CD4-positive, alpha-beta T cell treated with Interleukin-1 beta for 1 hour (primary cell): ENCODE results near the gene CDKAL1.
"Not testable (repeated sequence)": the region's sequence is repeated elsewhere in the genome, so short reads cannot be mapped to it uniquely, and the experiment has no call there.

Experiments
- DNase-seq, 2 donors: peaks; one replicate each; pipeline ENCODE4 v3.0.0-alpha.2; 2020 to 2022

Gene CDKAL1

DNA sequence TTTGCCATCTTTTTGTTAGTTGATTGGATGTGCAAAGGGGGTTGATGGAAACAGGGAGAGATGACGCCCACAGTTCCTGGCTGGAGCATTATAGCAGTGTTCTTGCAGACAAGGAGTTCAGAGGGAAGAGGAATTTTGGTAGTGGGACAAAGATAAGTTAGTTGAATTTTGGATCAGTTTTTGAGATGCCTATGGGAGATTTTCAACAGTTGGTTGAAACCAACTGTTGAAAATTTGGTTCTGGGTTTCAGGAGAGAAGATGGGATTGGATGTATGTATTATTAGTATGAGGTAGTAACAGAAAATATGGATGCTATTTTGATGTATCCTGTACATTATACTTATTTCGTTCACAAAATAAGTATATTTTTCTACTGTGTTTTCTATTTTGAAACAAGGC lies 274.2 kb downstream of the CDKAL1 start:
- DNase-seq: no peak

DNA sequence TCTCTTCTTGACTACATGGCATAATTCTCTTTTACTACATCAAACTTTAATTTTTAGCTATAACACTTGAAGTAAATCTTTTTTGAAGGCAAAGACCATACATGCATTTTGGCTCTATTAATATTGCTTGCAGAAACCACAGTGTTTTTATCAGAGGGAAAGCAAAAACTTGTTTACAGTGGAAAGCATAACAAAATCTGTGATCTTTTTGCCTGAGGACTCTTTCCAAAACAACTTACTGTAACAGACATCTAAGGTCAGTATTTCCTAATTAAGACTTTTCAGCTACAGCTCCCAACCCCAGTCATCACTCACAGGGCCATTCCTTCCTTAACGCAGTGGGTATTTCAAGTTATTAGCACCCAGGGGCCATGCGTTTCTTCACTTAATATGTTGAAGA lies 274.7 kb downstream of the CDKAL1 start:
- DNase-seq: no peak

DNA sequence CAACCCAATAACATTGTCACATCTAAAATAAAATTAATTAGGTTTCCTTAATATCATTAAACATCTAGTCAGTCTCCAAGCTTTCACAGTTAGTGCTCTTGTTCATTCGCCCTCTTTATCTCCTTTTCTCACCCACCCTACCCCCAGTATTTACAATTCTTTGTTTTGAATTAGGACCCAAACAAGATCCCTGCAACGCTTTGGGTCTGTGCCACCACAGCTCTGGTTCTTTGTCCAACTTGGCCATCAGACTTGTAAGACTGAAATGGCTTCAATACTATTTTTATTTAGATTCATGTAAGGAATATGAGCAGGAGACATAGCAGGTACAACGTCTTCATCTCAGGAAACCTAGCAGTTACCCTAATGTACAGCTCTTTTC lies 276.5 kb downstream of the CDKAL1 start:
- DNase-seq: no peak

DNA sequence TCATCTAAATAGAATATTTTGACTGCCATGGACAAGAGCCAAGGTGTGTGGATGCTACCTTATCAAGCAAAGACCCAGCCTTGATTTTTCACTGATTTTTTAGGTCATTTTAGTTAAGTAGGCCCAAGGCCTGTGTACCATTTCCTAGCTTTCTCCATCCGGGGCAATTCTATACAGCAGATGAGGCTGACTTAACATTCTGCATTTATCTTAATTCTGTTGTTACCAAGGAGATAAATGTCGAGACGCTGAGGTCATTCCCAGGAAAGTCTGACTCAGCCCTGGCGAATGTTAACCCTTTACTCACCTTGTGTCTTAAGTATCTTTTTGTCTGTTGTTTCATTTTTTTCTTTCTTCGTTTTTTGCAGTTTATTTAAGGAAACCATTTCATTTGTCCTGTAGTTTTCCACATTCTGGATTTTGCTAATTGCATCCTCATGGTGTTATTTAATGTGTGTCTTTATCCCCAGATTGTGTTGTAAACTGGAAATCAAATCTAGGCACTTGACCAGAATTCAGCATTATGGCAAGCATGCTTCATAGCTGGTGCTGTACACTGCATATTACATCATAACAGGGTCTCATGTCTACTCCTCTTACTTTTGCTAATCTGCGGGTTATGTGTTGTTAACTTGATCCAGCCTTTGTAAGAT lies 277.0 kb downstream of the CDKAL1 start:
- DNase-seq: no peak

DNA sequence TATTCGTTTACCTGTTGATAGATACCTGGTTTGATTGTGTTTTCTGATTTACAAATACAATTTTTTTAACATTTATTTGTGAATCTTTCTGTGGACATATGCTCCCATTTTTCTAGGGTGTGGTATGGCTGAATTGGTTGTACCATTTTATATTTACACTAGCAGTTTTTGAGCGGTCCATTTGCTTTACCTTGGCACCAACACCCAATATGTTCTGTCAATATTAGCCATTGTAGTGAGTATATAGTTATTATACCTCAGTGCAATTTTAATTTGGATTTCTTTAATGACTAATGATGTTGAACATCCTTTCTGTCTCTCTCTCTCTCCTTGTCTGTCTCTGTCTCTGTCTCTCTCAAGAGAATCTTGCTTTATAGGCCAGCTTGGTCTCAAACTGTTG lies 278.5 kb downstream of the CDKAL1 start:
- DNase-seq: no peak

DNA sequence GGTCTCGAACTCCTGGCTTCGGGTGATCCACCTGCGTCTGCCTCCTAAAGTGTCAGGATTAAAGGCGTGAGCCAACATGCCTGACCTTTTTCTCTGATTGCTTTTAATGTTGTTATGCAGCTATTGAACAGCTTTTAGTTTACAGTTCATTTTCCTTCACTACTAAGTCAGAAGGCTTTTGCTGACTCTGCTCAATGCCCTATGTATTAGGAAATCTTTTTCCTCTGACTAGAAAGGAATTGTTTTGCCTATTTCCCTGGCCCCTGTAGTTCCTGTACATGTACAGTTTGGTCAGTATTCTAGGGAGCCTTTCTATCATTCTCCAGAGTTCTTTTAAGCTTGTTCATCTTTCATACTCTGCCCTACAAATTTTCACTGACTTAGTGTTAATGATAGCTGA lies 280.2 kb downstream of the CDKAL1 start:
- no peak for DNase-seq

DNA sequence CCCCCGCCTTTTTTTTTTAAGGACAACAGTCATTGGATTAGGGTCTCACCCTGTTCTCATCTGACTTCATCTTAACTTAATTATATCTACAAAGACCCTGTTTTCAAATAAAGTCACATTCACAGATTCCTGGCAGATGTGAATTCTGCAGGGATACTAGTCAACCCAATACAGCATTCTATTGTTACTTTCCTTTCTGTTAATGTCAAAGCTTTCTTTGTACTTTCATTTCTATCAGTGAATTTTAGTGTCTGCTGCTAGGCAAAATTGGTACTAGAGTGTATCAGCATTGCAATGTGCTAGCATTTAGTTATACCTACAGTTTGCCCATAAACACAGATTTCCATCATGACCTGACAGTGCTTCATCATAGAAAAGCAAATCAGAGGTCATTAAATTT lies 281.9 kb downstream of the CDKAL1 start:
- DNase-seq: no peak

DNA sequence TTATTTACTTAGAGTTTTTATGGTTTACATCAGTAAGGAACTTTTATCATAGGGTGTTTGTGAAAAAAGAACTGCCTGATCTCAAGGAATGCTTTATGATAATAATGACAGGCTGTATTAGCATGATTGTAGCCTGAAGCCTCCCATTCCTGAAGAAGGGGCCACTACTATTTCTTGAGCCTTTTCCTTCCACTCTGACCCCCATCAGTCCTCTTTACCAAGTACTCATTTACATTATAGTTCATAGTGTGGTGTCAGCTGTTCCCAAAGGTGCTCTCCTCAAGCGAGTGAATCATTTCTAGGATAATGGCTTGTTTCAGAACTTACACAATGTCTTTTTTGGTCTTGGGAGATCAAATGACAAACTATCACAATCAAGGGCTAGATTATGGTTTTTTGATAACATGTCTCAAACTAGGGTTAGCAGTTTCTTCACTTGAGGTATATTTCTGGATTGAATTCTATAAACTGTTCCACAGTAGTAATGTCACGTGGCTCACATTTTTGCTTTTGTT lies 283.6 kb downstream of the CDKAL1 start:
- no peak for DNase-seq

DNA sequence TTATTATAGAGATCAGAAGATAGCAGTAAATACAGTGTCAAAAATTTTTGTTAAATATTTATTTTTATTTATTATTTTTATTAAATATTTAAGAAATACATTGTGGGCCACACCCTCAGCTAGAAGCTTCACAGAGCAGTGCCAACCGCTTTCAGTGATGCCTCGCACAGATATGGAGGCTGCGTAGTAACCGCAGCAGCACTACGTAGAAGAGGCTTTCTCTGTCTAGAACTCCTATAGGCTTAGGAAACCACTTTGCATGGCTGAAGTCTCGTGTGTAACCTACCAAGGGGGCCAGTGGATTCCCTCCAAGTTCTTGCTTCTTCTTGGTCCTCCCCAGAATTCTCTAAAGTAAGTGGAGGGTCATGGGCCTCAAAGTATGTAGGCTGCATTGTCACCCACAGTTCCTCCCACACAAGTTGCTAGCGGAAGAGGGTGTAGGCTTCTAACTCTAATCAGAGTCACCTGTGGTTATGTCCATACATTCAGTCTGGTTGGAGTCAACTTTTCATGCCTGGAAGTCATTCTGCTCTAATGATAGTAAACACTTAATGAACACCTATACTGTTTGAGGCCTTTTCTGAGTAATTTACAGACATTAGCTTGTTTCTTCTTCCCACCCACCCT lies 285.6 kb downstream of the CDKAL1 start:
- no peak for DNase-seq

DNA sequence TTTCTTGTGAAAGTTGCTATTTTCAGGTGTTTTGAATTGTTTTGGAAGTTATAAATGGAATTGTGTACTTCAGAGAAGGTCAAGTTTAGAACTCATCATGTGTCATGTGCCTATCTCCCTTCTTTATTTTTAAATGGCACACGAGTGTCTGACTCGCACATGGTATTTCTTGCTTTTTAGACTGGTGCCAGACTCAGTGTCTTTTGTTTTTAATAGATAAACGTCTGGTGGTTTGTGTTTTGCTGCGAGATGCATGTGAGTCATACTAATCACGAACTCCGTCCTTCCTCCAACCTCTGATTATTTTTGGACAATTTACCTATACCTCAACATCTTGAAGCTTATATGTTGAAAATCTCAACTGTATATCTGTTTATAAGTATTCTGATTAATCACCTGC lies 292.1 kb downstream of the CDKAL1 start:
- no peak for DNase-seq

DNA sequence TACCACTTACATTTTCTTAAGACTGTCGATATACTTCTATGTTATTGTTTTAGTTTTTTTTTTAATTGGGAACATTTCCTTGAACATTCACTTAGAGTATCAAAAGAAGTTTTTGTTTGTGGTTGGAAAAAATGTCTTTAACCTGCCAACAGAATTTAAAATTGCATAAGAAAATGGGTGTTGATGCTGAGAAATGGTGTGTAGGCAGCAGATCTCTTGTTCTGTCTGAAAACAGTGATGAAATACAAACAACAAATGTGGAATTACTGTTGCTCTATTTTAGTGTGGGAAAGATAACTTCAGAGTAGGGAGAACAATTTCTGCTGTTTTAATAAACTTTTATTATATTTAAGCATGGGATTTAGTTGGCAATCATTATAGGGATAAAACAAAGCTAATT lies 293.5 kb downstream of the CDKAL1 start:
- no peak for DNase-seq

DNA sequence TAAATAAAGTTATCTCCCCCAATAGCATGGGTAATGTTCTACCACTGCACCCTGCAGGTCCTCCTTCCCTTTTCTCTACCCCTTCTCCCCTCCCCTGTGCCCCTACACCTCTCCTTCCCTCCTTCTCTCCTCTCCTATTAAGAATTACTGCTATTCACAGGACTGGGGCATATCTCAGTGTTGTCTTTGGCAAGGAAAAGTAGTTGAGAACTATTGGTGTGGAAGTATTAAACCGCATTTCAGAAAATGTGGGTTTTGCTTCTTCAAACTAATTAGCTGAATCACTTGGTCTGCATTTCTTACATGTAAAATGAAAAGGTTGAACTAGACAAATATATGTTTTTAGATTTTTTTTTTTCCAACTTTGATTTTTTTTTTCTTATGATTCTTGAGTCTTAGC lies 296.3 kb downstream of the CDKAL1 start:
- DNase-seq: no peak

DNA sequence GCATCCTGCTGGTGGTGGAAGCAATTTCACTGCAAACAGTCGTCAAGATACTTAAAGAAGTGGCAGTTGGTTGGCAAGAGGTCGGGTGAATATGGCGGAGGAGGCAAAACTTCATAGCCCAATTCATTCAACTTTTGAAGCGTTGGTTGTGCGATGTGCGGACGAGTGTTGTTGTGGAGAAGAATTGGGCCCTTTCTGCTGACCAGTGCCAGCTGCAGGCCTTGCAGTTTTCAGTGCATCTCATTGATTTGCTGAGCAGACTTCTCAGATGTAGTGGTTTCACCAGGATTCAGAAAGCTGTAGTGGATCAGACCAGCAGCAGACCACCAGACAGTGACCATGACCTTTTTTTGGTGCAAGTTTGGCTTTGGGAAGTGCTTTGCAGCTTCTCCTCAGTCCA lies 297.0 kb downstream of the CDKAL1 start:
- not testable (repeated sequence) for DNase-seq

DNA sequence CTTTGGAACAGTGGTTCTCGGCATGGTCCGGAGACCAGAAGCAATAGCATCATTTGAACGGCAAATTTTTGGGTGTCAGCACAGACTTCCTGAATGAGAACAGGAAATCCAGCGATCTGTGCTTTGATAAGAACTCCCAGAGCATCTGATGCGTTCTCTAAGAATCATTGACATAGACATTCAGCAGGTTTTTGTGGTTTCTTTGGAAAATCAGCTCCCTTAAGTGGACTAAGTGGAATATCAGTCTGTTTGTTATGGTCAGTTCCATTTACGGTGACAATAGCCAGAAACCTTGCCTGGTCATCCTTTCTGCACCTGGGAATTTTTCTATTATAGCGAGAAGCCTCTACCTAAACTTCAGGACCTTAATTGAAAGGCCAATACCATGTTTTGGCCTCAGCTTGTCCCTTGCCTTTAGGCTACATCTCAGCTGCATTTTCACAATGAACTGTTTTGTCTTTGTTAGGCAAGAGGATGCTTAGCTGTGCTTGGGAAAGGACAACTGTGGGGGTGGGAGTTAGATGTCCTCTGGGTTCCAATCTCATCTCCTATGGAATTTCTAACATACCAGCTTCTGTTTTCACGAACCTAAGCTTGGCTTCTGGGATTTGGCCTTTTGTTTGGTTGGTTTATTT lies 299.7 kb downstream of the CDKAL1 start:
- no peak for DNase-seq

DNA sequence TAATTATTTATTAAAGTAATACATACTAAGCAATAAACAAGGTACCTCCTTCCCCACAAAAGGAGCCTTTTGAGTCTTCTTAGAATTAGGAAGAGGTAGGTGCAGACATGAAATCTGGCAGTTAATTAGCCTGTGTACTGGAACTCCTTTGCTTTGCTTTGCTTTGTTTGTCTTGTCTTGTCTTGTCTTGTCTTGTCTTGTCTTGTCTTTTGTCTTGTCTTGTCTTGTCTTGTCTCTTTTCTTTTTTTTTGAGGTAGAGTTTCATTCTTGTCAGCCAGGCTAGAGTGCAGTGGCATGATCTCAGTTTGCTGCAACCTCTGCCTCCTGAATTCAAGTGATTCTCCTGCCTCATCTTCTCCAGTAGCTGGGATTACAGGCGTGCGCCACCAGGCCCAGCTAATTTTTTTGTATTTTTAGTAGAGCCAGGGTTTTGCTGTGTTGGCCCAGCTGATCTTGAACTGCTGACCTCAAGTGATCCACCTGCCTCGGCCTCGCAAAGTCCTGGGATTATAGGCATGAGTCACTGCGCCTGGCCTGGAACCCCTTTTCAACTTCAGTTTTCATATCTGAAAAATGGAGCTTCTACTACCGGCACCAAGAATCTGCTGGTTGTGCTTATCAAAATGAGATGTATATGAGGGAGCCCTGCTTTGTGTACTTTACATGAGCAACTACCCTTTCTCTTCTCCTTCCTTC lies 301.2 kb downstream of the CDKAL1 start:
- DNase-seq: no peak

DNA sequence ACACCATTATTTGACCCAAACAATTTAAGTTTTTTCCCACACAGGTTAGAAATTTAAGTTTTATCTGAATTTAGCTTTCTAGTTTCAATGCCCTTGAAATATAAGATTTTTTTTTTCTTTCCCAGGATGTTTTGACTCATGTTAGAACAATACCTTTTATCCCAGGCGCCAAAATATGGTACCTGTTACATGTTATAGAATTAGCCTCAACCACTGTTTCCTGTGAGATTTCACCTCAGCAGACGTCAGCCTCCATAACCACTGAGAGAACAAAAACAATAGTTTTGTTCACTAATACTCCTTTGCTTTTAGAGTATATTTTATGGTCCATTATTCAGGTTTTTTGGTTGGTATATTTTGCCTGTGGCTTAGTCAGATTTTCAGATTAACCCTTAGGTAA lies 302.9 kb downstream of the CDKAL1 start:
- DNase-seq: peak in 1 of 2 donors; percentile 16

DNA sequence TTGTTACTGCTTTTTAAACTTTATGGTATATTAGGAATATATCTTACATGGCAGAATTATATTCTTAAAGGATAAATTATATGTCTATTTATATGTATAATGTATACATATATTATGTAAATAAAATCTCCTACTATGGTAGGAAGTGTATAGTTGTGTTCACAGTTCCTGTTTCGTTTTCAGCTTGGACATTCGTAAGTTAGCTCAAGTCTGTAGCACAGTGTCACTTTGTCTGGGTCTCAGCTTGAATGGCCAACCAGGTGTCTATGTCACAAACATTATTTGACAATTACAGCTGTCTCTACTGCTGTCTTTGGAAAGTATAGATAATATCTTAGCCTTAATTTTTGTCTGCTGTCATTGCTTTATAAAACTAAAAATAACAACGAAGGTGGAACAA lies 303.9 kb downstream of the CDKAL1 start:
- DNase-seq: no peak

DNA sequence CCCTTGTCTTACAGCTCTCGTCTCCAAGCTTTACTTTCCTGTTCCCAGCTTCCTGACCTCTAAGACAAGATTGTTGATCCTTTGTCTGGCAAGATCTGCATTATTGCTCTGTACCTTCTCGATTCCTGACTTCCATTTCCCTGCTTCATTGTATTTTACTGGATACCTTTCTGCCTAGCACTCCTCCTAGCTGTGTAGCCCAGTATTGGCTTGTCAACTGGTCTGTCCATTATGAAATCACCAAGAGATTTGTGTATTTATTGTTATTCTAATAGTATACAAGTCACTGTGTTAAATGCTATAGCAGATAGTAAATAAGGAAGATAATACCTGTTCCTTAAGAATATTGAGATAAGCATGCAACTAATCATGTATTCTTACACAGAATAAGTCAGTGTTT lies 305.4 kb downstream of the CDKAL1 start:
- no peak for DNase-seq

DNA sequence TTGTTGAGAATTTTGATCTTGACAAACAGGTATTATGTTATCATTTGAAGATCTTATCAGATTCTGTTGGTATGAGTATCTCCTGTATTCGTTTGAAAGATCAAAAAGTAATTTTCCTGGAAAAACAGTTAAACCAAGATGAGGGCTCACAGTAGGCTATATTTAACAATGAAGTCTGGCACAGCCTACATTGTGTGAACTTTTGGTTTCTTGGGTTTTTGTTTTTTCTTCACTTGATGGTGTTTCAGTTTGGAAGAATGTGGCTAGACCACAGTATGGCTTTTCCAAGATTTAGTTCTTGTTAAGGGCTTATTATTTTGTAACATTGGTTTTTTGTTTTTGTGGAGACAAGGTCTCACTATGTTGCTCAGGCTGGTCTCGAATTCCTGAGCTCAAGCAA lies 306.4 kb downstream of the CDKAL1 start:
- no peak for DNase-seq

DNA sequence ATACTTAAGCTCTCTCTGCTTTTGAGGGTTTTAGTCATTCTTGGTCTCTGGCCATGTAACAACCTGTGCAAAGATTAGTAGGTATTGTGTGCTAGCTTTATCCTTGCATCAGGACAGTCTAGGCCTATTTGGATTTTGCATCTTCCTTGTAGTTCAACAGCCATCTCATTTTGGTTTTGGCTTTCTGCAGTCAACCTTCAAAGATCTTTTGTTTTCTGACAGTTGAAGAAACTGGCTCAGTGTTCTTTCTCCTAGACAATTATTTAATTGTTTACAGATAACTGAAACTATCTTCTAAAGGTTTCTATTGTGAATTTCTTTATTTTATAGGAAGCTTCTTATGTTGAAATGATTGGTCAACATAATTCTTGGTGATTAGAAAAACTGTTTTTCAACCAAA lies 307.5 kb downstream of the CDKAL1 start:
- DNase-seq: no peak

DNA sequence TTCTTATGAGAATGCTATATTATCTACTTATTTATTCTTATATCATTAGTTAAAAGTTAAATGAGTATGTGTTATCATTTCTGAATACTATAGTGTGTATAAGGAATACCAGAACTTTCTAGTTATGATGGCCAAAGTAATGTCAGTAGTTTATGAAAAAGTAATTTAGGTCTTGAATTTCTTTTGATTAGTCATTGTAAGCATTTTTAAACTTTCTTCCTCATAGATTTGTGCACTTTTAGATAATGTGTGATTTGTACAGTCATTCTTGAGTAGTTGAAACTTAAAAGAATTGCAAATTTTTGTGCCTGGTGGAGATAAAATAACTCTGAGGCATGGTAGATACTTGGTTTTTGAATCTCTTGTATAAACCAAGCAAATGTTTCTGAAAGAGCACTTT lies 311.3 kb downstream of the CDKAL1 start:
- no peak for DNase-seq

DNA sequence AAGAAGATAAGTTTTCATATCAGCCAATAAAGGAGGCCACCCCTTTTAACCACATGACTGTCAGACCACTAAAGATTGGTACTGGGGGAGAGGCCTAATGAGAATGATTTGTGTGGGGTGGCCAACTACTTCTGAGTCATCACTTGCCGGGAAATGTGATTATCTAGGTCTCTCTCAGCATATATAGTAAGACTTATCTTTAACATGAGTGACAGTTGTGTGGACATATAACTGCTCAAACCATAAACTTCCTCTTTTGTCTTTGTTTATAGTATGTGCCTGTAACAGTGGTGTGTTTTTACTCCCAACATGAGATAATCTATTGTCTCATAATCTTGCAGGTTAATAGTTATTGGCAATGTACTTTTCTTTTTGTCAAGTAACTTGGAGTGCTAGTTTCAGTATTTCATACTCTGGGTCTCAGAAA lies 312.4 kb downstream of the CDKAL1 start:
- no peak for DNase-seq

DNA sequence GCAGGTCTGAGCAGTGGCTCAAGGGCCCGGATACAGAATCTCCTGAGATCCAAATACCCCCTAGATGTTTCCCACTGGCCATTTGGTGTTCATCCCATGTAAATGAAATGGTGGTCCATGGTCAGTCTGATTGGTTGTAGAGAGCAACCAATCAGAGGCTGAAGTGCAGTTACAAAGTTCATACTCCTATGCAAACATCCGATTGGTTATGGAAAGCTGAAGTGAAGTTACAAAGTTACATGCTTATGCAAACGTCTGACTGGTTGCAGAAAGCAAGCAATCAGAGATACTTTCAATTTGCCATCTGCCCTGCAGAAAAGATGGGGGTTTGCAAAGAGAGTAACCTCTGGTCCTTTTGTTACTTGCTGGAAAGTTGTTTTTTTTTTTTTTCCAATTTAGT lies 313.6 kb downstream of the CDKAL1 start:
- DNase-seq: no peak
